GM21717 (cell line): ENCODE data around the gene ELAVL2.

ENCODE experiments used
- ATAC-seq: cut with Tn5 transposase; IDR thresholded peaks from one replicate; pipeline ENCODE4 v1.9.1; 2021; ENCODE audit warnings: mild to moderate bottlenecking, moderate library complexity; ENCODE audit not compliant: unreplicated experiment

ELAVL2 gene

DNA sequence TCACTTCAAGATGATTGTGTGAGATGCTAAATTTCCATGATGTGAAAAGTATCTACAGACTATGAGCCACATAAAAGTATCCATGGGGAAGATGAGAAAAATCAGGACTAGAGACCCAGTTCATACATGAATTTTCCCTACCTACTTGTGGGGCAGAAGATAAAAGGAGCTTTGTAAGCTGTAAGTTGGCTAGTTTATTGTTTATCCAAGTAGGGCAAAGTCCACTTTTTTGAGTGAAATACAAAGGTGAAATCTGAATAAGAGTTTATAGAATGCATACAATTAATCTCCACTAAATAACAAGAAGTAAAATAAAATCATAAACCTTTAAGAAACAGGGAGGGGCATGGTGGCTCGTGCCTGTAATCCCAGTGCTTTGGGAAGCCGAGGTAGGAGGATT is 160.4 kb downstream of the ELAVL2 start:
- ATAC-seq: no peak

DNA sequence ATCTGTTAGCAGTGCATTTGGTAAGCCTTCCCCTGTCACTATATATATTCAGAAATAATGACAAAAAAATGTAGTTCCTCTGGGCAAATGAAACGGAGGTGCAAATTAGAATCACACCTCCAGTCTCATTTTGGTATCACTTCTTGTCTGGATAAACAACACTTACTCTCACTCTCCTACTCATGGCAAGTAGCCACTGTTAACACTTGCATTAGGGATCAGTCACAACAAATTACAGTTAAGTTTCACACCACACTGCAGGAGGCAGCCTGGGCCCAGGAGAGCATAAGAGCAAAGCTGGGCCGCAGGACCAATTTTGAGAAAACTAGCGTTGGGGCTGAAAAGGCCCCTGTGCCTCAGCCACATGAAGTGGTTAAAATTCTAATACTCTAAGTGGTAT is 161.0 kb downstream of the ELAVL2 start:
- ATAC-seq: no peak

DNA sequence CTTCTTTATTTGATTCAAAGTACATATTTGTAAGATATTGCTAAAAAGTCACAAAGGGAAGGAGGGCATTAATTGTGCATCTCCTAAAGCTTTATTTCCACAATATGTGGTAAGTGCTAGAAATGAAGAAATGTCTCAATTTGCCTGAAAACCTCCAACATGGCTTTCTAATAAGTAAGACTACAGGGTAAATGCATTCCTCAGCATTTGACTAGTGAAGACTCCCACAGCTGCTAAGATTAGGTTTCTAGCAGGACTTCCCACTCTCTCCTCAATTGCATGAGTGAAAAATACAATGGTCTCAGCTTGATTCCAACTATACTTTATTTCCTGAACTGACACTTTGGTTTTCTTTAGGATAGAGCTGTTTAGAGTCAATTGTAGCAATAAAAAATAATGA is 162.1 kb downstream of the ELAVL2 start:
- no peak for ATAC-seq

GRCh38 chr9:23663536-23663935 is 162.5 kb downstream of the ELAVL2 start:
- ATAC-seq: no peak

DNA sequence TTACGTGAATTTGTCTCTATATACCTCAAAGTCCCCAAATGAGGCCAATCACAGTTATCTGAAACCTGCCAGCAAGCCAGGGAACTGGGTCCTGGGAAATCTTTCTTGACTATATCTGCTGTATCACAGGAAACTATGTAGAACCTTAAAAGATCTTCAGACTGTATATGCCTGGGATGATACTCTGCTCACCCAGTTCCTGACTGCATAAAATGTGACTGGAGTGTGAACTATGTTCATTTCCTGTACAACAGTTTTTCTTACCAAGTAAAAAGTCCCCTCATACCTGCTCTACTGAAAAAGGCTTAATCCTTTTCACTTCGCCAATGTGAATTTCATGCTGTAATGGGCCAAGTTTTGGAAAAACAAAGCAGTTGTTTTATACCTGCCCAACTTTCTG is 162.9 kb downstream of the ELAVL2 start:
- ATAC-seq: no peak

- no peak for ATAC-seq
These were observed 163.7 kb downstream of the ELAVL2 start for GRCh38 chr9:23662320-23662719.

- no peak for ATAC-seq
These were observed 166.6 kb downstream of the ELAVL2 start for GRCh38 chr9:23659346-23660006.

DNA sequence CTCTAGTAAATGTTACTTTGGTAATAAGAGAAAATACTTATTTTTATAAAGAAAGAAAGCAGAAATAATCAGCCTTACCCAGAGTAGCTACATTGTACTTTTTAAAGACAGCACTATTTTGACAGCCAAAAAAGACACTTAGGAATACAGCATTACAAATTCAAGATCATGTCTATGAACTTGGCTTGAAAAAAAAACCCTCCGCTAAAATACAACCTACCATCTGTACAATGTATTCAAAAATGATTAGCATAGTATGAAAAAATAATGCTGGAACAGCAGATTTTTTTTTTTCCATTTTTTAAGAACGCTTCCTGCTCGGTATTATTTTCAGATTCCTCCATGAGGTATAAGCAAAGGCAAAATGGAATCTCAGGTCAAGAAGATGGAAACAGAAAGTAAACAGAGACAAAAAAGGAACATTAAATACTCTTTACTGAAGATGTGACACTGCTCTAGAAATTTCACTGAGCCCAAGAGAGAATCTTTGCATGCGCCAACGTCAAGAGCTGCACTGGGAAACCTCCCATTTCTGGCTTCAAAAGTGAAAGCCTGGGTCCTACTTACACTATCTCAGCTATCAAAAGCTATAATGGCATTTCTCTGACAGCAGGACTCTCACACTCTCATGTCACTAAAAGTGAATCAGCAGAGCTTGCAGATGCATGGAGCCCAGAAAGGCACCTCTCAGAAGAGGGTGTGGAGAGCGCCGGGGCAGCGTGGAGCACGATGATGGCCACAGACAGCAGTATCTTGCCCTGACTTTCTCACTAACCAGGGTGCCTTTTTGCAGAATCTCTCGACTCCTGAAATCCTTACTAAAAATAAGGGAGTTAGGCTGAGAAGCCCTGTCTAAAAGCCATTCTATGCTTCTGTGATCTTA is 167.4 kb downstream of the ELAVL2 start:
- no peak for ATAC-seq

GRCh38 chr9:23651051-23651450 is 175.0 kb downstream of the ELAVL2 start:
- ATAC-seq: no peak

GRCh38 chr9:23648651-23649050 is 177.4 kb downstream of the ELAVL2 start:
- ATAC-seq: no peak

DNA sequence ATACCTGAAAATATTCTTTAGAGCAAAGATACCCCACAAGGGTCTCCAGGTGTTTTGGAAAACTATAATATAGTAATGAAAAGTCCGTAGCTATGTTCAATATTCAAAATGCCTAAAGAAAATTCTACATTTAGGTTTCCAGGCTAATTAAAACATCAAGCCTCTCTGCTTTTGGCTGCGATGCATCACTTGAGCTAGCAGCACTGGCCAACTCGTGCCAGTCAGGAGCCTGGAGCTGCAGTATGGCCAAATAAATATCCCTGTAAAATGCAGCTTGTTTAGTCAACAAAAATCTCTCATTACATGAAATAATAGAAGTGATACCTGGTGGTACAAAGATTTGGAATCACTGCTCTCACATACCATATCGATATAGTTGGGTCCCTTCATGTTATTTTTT is 181.1 kb downstream of the ELAVL2 start:
- no peak for ATAC-seq

GRCh38 chr9:23644326-23644725 is 181.7 kb downstream of the ELAVL2 start:
- no peak for ATAC-seq

DNA sequence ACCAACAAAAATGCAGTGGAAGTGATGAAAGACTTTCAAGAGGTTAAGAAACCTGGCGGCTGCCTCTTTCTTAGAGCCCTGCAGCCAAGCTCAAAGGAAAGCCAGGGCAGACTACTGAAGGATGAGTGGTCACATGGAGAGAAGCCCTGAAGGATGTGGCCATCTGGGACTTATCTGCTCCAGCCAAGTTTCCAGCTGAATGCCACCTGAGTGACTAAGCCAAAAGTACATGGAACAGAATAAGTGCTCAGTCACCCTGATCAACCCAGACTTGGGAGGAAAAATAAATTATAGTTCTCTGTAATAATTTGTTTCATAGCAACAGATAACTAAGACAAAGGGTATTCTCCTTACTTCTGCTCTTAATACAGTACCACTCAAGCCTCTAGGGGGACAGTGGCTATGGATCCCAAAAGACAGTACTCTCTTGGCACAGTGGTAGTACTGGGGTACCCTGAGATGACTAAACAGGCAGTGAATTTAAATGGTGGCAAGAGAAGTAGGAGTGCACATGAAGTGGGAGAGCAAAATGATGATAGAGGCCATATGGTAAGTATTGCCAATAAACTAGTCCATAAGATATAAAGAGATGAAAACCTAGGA is 182.3 kb downstream of the ELAVL2 start:
- no peak for ATAC-seq
